Endothelial cell of umbilical vein (primary cell): ENCODE measurements around the gene GPRC5D. TPM values are rescaled to one million over a fixed set of nuclear protein-coding genes. Genes with fewer than 3 reads are reported as not detected.

Source experiments
- BruUV-seq: library from RNA; stranded (reverse); fragments of 400-500 nt; replicated peaks from 2 replicates; lab custom pipeline; 2021; lab: Mats Ljungman, UMichigan
- CTCF ChIA-PET: fragments of 300-600, 350-600 bp; sonication (Branson Sonifier 250); formaldehyde crosslinking; loops from one replicate; lab custom pipeline; 2021; ENCODE audit warnings: antibody characterized with exemption, inconsistent platforms; lab: Charles Lee
- POLR2A ChIA-PET: fragments of 300-600, 350-600 bp; sonication (Branson Sonifier 250); formaldehyde crosslinking; loops from one replicate; lab custom pipeline; 2021; ENCODE audit warnings: antibody characterized with exemption, inconsistent platforms; lab: Charles Lee
- DNase-seq: peaks from one replicate; pipeline ENCODE4 v3.0.0-alpha.2; 2011; ENCODE audit warnings: low read depth, low spot score
- FAIRE-seq: peaks from 2 replicates; lab custom pipeline; 2011; peaks lifted over from hg19 to GRCh38; lab: Jason Lieb, UNC
- H2AFZ ChIP-seq: 2 replicates; pipeline ENCODE4 v1.6.0; 2012; ENCODE audit warnings: low read depth, low read length, control low read depth, inconsistent platforms
- H3K27ac ChIP-seq: 2 replicates; pipeline ENCODE4 v1.5.1; 2011; ENCODE audit warnings: low read depth, mild to moderate bottlenecking, control low read depth, low read length, moderate library complexity; ENCODE audit not compliant: insufficient read depth
- H3K27me3 ChIP-seq, 2 experiments: 2 replicates each; pipeline versions ENCODE4 v1.6.0 to v1.6.1; 2011; ENCODE audit warnings: low read length in 2 of 2, mixed read lengths in 1 of 2; ENCODE audit not compliant: control insufficient read depth in 2 of 2, insufficient read depth in 2 of 2
- H3K36me3 ChIP-seq, 2 experiments: 2 replicates in 1 of 2; 3 replicates in 1 of 2; pipeline ENCODE4 v1.5.1; 2011; ENCODE audit warnings: low read length in 2 of 2, mild to moderate bottlenecking in 1 of 2, moderate library complexity in 1 of 2; ENCODE audit not compliant: control insufficient read depth in 2 of 2, insufficient read depth in 2 of 2; ENCODE audit errors: extremely low read depth in 1 of 2
- H3K4me1 ChIP-seq: 3 replicates; pipeline ENCODE4 v1.5.1; 2011; ENCODE audit warnings: mild to moderate bottlenecking, low read length; ENCODE audit not compliant: control insufficient read depth, insufficient read depth; ENCODE audit errors: extremely low read depth
- H3K4me2 ChIP-seq: 2 replicates; pipeline ENCODE4 v1.6.1; 2011; ENCODE audit warnings: low read length, control low read depth, mixed read lengths; ENCODE audit not compliant: insufficient read depth
- H3K4me3 ChIP-seq, 3 experiments: fragments of 200-600 bp in 1 of 3; sonication (generic), shearing (Covaris generic) in 1 of 3; replicated peaks in 1 of 3; 2 replicates each; pipeline ENCODE4 v1.5.1; 2011 to 2016; ENCODE audit warnings: control low read depth in 3 of 3, low read length in 3 of 3, mild to moderate bottlenecking in 2 of 3, inconsistent platforms in 1 of 3, low read depth in 1 of 3, moderate library complexity in 1 of 3; ENCODE audit not compliant: insufficient read depth in 1 of 3
- H3K79me2 ChIP-seq: 2 replicates; pipeline ENCODE4 v1.6.0; 2012; ENCODE audit warnings: low read length, inconsistent platforms; ENCODE audit not compliant: control insufficient read depth, insufficient read depth
- H3K9ac ChIP-seq: replicated peaks from 2 replicates; pipeline ENCODE3; 2011; ENCODE audit warnings: low read length, control low read depth; ENCODE audit not compliant: insufficient read depth; ENCODE audit errors: extremely low read depth
- H3K9me1 ChIP-seq: replicated peaks from 3 replicates; pipeline ENCODE4 v1.6.0; 2011; ENCODE audit warnings: mild to moderate bottlenecking, low read length; ENCODE audit not compliant: control insufficient read depth, insufficient read depth; ENCODE audit errors: extremely low read depth
- H3K9me3 ChIP-seq: replicated peaks from 2 replicates; pipeline ENCODE4 v1.5.1; 2012; ENCODE audit warnings: low read length, inconsistent platforms; ENCODE audit not compliant: control insufficient read depth, insufficient read depth
- H4K20me1 ChIP-seq: replicated peaks from 2 replicates; pipeline ENCODE3; 2011; ENCODE audit warnings: mild to moderate bottlenecking, low read length; ENCODE audit not compliant: control insufficient read depth, insufficient read depth; ENCODE audit errors: extremely low read depth
- FOS ChIP-seq: IDR thresholded peaks from 2 replicates; pipeline ENCODE4 v1.6.1; 2011; ENCODE audit warnings: mild to moderate bottlenecking, low read length, moderate library complexity, borderline replicate concordance; ENCODE audit not compliant: insufficient read depth
- GATA2 ChIP-seq: IDR thresholded peaks from 2 replicates; pipeline ENCODE4 v1.7.0; 2011; ENCODE audit warnings: low read depth, mild to moderate bottlenecking, moderate library complexity, mixed read lengths, low read length; ENCODE audit not compliant: insufficient read length, insufficient read depth
- JUN ChIP-seq: IDR thresholded peaks from 2 replicates; pipeline ENCODE4 v1.6.1; 2011; ENCODE audit warnings: borderline replicate concordance, low read depth; ENCODE audit not compliant: insufficient read length, insufficient read depth
- MAX ChIP-seq: IDR thresholded peaks from 2 replicates; pipeline ENCODE4 v1.6.1; 2011; ENCODE audit not compliant: insufficient read depth, insufficient read length
- MYC ChIP-seq: IDR thresholded peaks from one replicate; pipeline ENCODE4 v1.6.1; 2011; ENCODE audit warnings: mild to moderate bottlenecking, low read depth, low read length
- POLR2A ChIP-seq: IDR thresholded peaks from 2 replicates; pipeline ENCODE4 v1.6.1; 2012; ENCODE audit warnings: low read depth, mild to moderate bottlenecking, control low read depth, low read length
- POLR2AphosphoS5 ChIP-seq: IDR thresholded peaks from 2 replicates; pipeline ENCODE4 v1.6.1; 2012; ENCODE audit warnings: low read depth, mild to moderate bottlenecking, control low read depth, low read length, moderate library complexity; ENCODE audit not compliant: insufficient read depth
- dilution Hi-C: fragments of 300-500 bp; cut with MboI; formaldehyde crosslinking; loops from one replicate; pipeline ENCODE4 v1.15.0; 2019; ENCODE audit warnings: low sequenced_read_pairs; ENCODE audit not compliant: extremely low pct_ligation_motif_present
- intact Hi-C: fragments of 100-400 bp; cut with micrococcal nuclease; formaldehyde crosslinking; loops from one replicate; pipeline ENCODE4 v1.10.0; 2022
- polyA plus RNA-seq, 4 experiments: library from polyadenylated mRNA; depleted of rRNA in 3 of 4; stranded (reverse) in 3 of 4; unstranded in 1 of 4; fragments of >200 nt; gene quantifications; 2 replicates each; pipeline versions ENCODE4 v1.2.1 to v1.2.3, GENCODE V29; 2011 to 2012; ENCODE audit warnings: missing spikeins in 1 of 4
- total RNA-seq: library from RNA; stranded (reverse); gene quantifications from 2 replicates; pipeline ENCODE4 v1.2.3, GENCODE V29; 2021
- TF ChIP-seq, protein P1 (sequence below), 2 donors: IDR thresholded peaks; 1 replicate in 1 of 2; 2 replicates in 1 of 2; pipeline ENCODE4 v1.5.1; 2011; ENCODE audit warnings: low read length in 2 of 2, mild to moderate bottlenecking in 2 of 2, moderate library complexity in 2 of 2, control low read depth in 1 of 2, inconsistent platforms in 1 of 2, low read depth in 1 of 2; ENCODE audit not compliant: insufficient read depth in 1 of 2; ENCODE audit errors: extremely low read depth in 1 of 2

GPRC5D gene
- total and polyA plus RNA-seq, 2 donors (not counting 3 experiments of a cell fraction or from before 2014, with no cell fraction given) = not detected

DNA sequence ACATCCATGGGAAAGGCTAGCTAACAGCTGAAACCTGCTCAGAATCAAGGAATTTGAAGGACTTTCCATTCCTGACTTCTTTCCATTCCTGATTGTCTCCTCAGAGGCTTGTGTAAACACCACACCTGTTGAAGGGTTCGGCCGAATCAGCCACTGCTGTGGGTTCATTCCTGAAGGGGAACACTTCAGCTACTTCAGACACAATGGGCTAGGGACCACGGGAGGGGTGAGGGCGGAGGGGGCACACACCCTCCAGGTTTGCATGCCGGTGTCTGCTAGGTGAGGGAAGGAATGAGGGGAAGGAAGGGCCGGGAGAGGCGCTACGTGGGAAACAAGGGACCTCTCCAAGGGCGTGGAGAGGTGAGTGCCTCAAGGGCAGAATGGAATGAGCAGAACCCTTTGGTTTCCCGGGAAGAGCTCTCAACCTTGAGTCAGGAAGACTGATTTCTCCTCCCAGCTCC, 59.3 kb downstream of the GPRC5D start:
- no peak for DNase-seq
- TF ChIP-seq GATA2 (no peak), MAX (no peak), POLR2AphosphoS5 (no peak), MYC (no peak), POLR2A (no peak), FOS (no peak), JUN (no peak)
- TF ChIP-seq, protein P1, sequence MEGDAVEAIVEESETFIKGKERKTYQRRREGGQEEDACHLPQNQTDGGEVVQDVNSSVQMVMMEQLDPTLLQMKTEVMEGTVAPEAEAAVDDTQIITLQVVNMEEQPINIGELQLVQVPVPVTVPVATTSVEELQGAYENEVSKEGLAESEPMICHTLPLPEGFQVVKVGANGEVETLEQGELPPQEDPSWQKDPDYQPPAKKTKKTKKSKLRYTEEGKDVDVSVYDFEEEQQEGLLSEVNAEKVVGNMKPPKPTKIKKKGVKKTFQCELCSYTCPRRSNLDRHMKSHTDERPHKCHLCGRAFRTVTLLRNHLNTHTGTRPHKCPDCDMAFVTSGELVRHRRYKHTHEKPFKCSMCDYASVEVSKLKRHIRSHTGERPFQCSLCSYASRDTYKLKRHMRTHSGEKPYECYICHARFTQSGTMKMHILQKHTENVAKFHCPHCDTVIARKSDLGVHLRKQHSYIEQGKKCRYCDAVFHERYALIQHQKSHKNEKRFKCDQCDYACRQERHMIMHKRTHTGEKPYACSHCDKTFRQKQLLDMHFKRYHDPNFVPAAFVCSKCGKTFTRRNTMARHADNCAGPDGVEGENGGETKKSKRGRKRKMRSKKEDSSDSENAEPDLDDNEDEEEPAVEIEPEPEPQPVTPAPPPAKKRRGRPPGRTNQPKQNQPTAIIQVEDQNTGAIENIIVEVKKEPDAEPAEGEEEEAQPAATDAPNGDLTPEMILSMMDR (IDR thresholded peaks at IDR 0.05; ENCODE audit: extremely low read depth in 1 of 2, insufficient read depth in 1 of 2, low read depth in 1 of 2, low read length in 2 of 2) = no peak
- Histone ChIP-seq H3K79me2 (peaks cover 9% of the 10 kb centered on the region), H3K36me3 (no peaks in the 10 kb centered on the region), H3K4me3 (no peak overlapping the region), H3K9me1 (no peaks in the 10 kb centered on the region), H3K4me2 (no peak overlapping the region), H3K4me1 (peaks cover 18% of the 10 kb centered on the region), H4K20me1 (no peaks in the 10 kb centered on the region), H3K27ac (no peak overlapping the region), H3K9ac (no peak overlapping the region), H3K27me3 (no peaks in the 10 kb centered on the region), H3K9me3 (no peaks in the 10 kb centered on the region), H2AFZ (no peak overlapping the region)
- intact Hi-C loops (loop anchor here (5.0 kb wide), 1 partner anchor 105 kb away; the partner anchor contains the start of gene APOLD1), dilution Hi-C loops (no loop called here)
- no TSS peak for BruUV-seq
- CTCF ChIA-PET = interaction anchor here (1.0 to 4.2 kb wide), 5 partner anchors 20 to 155 kb away, joined by 3 to 106 read pairs (median 25); no protein-coding TSS in a partner anchor
- FAIRE-seq = no peak
- POLR2A ChIA-PET = interaction anchor here (2.6 to 2.7 kb wide), 2 partner anchors 20 to 55 kb away, joined by 15 to 21 read pairs; no protein-coding TSS in a partner anchor
